H1 (cell line): ENCODE measurements around the gene EZH1. TPM values are rescaled to one million over a fixed set of nuclear protein-coding genes. Genes with fewer than 3 reads are reported as not detected.

Source experiments
- CTCF ChIA-PET: fragments of 300-600 bp; sonication (Branson Sonifier 250); formaldehyde crosslinking; loops from one replicate; lab custom pipeline; 2021; ENCODE audit not compliant: partially characterized antibody; lab: Charles Lee
- POLR2A ChIA-PET: fragments of 300-600 bp; sonication (Branson Sonifier 250); formaldehyde crosslinking; loops from one replicate; lab custom pipeline; 2021; ENCODE audit warnings: inconsistent platforms; ENCODE audit not compliant: partially characterized antibody; lab: Charles Lee
- DNase-seq, 2 experiments: peaks; one replicate each; pipeline versions ENCODE4 v3.0.0 to v3.0.0-alpha.2; 2010 to 2022; ENCODE audit warnings: low spot score in 2 of 2, low read depth in 1 of 2, mixed read lengths in 1 of 2
- FAIRE-seq: peaks from 2 replicates; lab custom pipeline; 2011; peaks lifted over from hg19 to GRCh38; lab: Jason Lieb, UNC
- H2AFZ ChIP-seq: 2 replicates; pipeline ENCODE4 v1.8.1; 2012; ENCODE audit warnings: low read length, inconsistent platforms
- H2AK5ac ChIP-seq: 2 replicates; pipeline ENCODE4 v1.6.1; 2013; ENCODE audit warnings: low read depth, low read length
- H2BK120ac ChIP-seq: replicated peaks from 2 replicates; pipeline ENCODE3; 2013; ENCODE audit warnings: low read depth, low read length, inconsistent platforms
- H2BK12ac ChIP-seq: 2 replicates; pipeline ENCODE4 v1.6.1; 2013; ENCODE audit warnings: low read depth, low read length
- H2BK15ac ChIP-seq: 2 replicates; pipeline ENCODE4 v1.6.1; 2013; ENCODE audit warnings: low read length
- H2BK20ac ChIP-seq: 2 replicates; pipeline ENCODE4 v1.6.1; 2013; ENCODE audit warnings: low read length
- H2BK5ac ChIP-seq: 2 replicates; pipeline ENCODE4 v1.6.1; 2013; ENCODE audit warnings: low read depth, low read length
- H3K14ac ChIP-seq: 2 replicates; pipeline ENCODE4 v1.6.1; 2013; ENCODE audit warnings: inconsistent platforms; ENCODE audit not compliant: insufficient read length
- H3K18ac ChIP-seq: 2 replicates; pipeline ENCODE4 v1.6.1; 2013; ENCODE audit warnings: low read length; ENCODE audit errors: extremely low read depth
- H3K23ac ChIP-seq: 2 replicates; pipeline ENCODE4 v1.6.1; 2013; ENCODE audit warnings: inconsistent platforms; ENCODE audit not compliant: insufficient read length
- H3K23me2 ChIP-seq: 2 replicates; pipeline ENCODE4 v1.6.1; 2013; ENCODE audit warnings: low read depth, low read length
- H3K27ac ChIP-seq: 2 replicates; pipeline ENCODE4 v1.6.1; 2011; ENCODE audit warnings: low read depth, low read length, inconsistent platforms
- H3K27me3 ChIP-seq, 4 experiments: replicated peaks in 1 of 4; 1 replicate in 1 of 4; 2 replicates in 3 of 4; pipeline versions ENCODE4 v1.6.1 to v1.8.1; 2011 to 2013; ENCODE audit warnings: low read length in 3 of 4, mild to moderate bottlenecking in 3 of 4, inconsistent platforms in 2 of 4, mixed read lengths in 2 of 4, moderate library complexity in 1 of 4; ENCODE audit not compliant: control insufficient read depth in 3 of 4, insufficient read depth in 3 of 4; ENCODE audit errors: extremely low read depth in 1 of 4
- H3K36me3 ChIP-seq, 4 experiments: 2 replicates each; pipeline versions ENCODE4 v1.6.1 to v1.8.1; 2011 to 2013; ENCODE audit warnings: mild to moderate bottlenecking in 4 of 4, low read length in 3 of 4, moderate library complexity in 2 of 4, control low read depth in 1 of 4, inconsistent platforms in 1 of 4; ENCODE audit not compliant: insufficient read depth in 4 of 4, control insufficient read depth in 2 of 4
- H3K4ac ChIP-seq: replicated peaks from 2 replicates; pipeline ENCODE3; 2013; ENCODE audit warnings: low read length, low read depth, mixed read lengths, inconsistent platforms; ENCODE audit not compliant: insufficient read length
- H3K4me1 ChIP-seq, 4 experiments: replicated peaks in 1 of 4; 1 replicate in 1 of 4; 2 replicates in 3 of 4; pipeline versions ENCODE4 v1.6.1 to v1.8.1; 2011 to 2013; ENCODE audit warnings: low read length in 3 of 4, inconsistent platforms in 2 of 4, mixed read lengths in 1 of 4; ENCODE audit not compliant: insufficient read depth in 4 of 4, control insufficient read depth in 3 of 4
- H3K4me2 ChIP-seq, 2 experiments: 2 replicates each; pipeline versions ENCODE4 v1.6.1 to v1.8.1; 2011 to 2013; ENCODE audit warnings: low read depth in 2 of 2, low read length in 2 of 2, control low read depth in 1 of 2, inconsistent platforms in 1 of 2, mild to moderate bottlenecking in 1 of 2; ENCODE audit not compliant: insufficient read depth in 1 of 2
- H3K4me3 ChIP-seq, 4 experiments: fragments of 200-600, 300-600 bp in 1 of 4; sonication (generic), shearing (Covaris generic), sonication (Bioruptor Twin) in 1 of 4; 2 replicates each; pipeline versions ENCODE4 v1.5.1 to v1.8.1; 2011 to 2016; ENCODE audit warnings: low read length in 4 of 4, low read depth in 3 of 4, control low read depth in 2 of 4, inconsistent platforms in 2 of 4, mild to moderate bottlenecking in 2 of 4, mixed read lengths in 1 of 4, moderate library complexity in 1 of 4; ENCODE audit not compliant: insufficient read depth in 2 of 4; ENCODE audit errors: extremely low read depth in 1 of 4
- H3K56ac ChIP-seq: replicated peaks from 2 replicates; pipeline ENCODE3; 2013; ENCODE audit warnings: low read depth, mild to moderate bottlenecking, mixed read lengths, low read length, inconsistent platforms; ENCODE audit not compliant: insufficient read length
- H3K79me1 ChIP-seq: 2 replicates; pipeline ENCODE4 v1.6.1; 2013; ENCODE audit warnings: low read depth, low read length, control low read depth
- H3K79me2 ChIP-seq, 2 experiments: 2 replicates each; pipeline versions ENCODE4 v1.6.1 to v1.8.1; 2012 to 2013; ENCODE audit warnings: low read length in 2 of 2, mild to moderate bottlenecking in 2 of 2, inconsistent platforms in 1 of 2; ENCODE audit not compliant: insufficient read depth in 2 of 2, control insufficient read depth in 1 of 2
- H3K9ac ChIP-seq, 4 experiments: replicated peaks in 1 of 4; 1 replicate in 1 of 4; 2 replicates in 3 of 4; pipeline versions ENCODE4 v1.6.1 to v1.8.1; 2011 to 2013; ENCODE audit warnings: low read depth in 3 of 4, low read length in 3 of 4, control low read depth in 2 of 4, mild to moderate bottlenecking in 2 of 4, moderate library complexity in 2 of 4, inconsistent platforms in 1 of 4; ENCODE audit errors: extremely low read depth in 1 of 4
- H3K9me3 ChIP-seq, 2 experiments: 2 replicates each; pipeline versions ENCODE4 v1.6.1 to v1.8.1; 2012 to 2013; ENCODE audit warnings: mild to moderate bottlenecking in 2 of 2, moderate library complexity in 2 of 2, control low read depth in 1 of 2, inconsistent platforms in 1 of 2, low read depth in 1 of 2, low read length in 1 of 2, mixed read lengths in 1 of 2; ENCODE audit not compliant: insufficient read depth in 2 of 2
- H4K20me1 ChIP-seq, 2 experiments: replicated peaks in 1 of 2; 2 replicates each; pipeline versions ENCODE3 to v1.8.1; 2011 to 2013; ENCODE audit warnings: inconsistent platforms in 2 of 2, low read length in 2 of 2, mild to moderate bottlenecking in 1 of 2; ENCODE audit not compliant: insufficient read depth in 2 of 2, control insufficient read depth in 1 of 2
- H4K5ac ChIP-seq: 2 replicates; pipeline ENCODE4 v1.6.1; 2013; ENCODE audit warnings: low read length, low read depth, mixed read lengths, inconsistent platforms; ENCODE audit not compliant: insufficient read length
- H4K8ac ChIP-seq: 2 replicates; pipeline ENCODE4 v1.8.0; 2013; ENCODE audit warnings: mild to moderate bottlenecking, moderate library complexity, low read length, inconsistent platforms; ENCODE audit not compliant: insufficient read depth; ENCODE audit errors: extremely low read depth
- H4K91ac ChIP-seq: replicated peaks from 2 replicates; pipeline ENCODE3; 2013; ENCODE audit warnings: low read length, mixed read lengths, inconsistent platforms; ENCODE audit not compliant: insufficient read length
- CBX8 ChIP-seq: fragments of 300-800, 300-1000 bp; sonication (generic); IDR thresholded peaks from 2 replicates; pipeline ENCODE4 v1.7.1; 2016; ENCODE audit warnings: low read depth, low read length, borderline replicate concordance
- TBP ChIP-seq: IDR thresholded peaks from 2 replicates; pipeline ENCODE4 v1.6.1; 2011; ENCODE audit warnings: low read depth, low read length, improper control_type of control experiment
- WGBS, 2 experiments: shearing (Covaris generic) in 1 of 2; methylation state at CpG; one replicate each; pipeline versions ENCODE4 v1.1.6 to v1.1.7; 2013 to 2015; ENCODE audit warnings: low lambda C conversion rate in 2 of 2, mixed read lengths in 2 of 2, inconsistent platforms in 1 of 2, low coverage in 1 of 2, missing lambda C conversion rate in 1 of 2; ENCODE audit not compliant: insufficient replicate concordance in 2 of 2, insufficient coverage in 1 of 2, insufficient read length in 1 of 2; ENCODE audit errors: extremely low coverage in 1 of 2, missing lambda C conversion rate in 1 of 2; 5-methylcytosine and 5-hydroxymethylcytosine counted together
- polyA plus RNA-seq, 7 experiments: library from polyadenylated mRNA; depleted of rRNA in 3 of 7; stranded (reverse) in 5 of 7; unstranded in 2 of 7; fragments of >200 nt in 5 of 7; fragments of 200-250 nt in 2 of 7; gene quantifications; 1 replicate in 5 of 7; 2 replicates in 1 of 7; 4 replicates in 1 of 7; pipeline versions ENCODE4 v1.2.1 to v1.2.3, GENCODE V29; 2011 to 2013; ENCODE audit warnings: missing spikeins in 2 of 7, mixed read lengths in 2 of 7
- total RNA-seq: library from RNA; stranded (reverse); fragmentation: NEBNext Ultra II Directional; extraction: Animal tissue kit (Norgen Biotek cat#: 25700); gene quantifications from 2 replicates; pipeline ENCODE4 v1.2.1, GENCODE V29; 2021
- TF ChIP-seq, protein P1 (sequence below): IDR thresholded peaks from 2 replicates; pipeline ENCODE4 v1.6.1; 2011; ENCODE audit warnings: low read depth, mild to moderate bottlenecking, low read length; ENCODE audit not compliant: insufficient read depth

EZH1 gene
- total and polyA plus RNA-seq, 2 of the 8 experiments (the other 6 are each of a cell fraction or from before 2014, with no cell fraction given) = 17.4 to 20.8 TPM

DNA sequence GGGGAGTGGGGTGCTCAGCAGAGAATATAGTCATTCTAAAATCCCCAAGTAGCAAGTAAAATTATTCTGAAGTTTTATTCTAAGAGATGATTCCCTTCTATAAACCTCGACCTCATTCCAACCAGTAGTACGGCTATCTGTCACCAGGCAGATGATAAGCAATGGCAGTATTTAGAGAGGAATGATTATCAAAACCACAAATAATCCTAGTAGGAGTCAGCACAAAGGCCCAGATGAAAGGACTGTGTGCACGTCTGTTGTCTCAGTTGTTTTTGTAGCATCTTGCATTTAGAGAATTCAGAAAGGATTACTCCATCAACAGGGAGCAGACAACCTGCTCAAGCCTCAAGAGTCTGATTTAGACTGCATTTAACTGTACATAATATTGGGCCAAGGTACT is 21.2 kb downstream of the EZH1 start:
- Histone ChIP-seq H3K4me2 (no peak overlapping the region), H2BK120ac (no peak overlapping the region), H4K5ac (no peak overlapping the region), H2BK15ac (no peak overlapping the region), H3K9ac (no peak overlapping the region), H3K23me2 (no peaks in the 10 kb centered on the region), H3K23ac (no peak overlapping the region), H3K18ac (no peak overlapping the region), H3K4me1 (no peaks in the 10 kb centered on the region), H3K9me3 (no peaks in the 10 kb centered on the region), H3K27me3 (no peaks in the 10 kb centered on the region), H4K20me1 (peaks cover 0 to 2% of the 10 kb centered on the region in 2 experiments), H2BK20ac (no peak overlapping the region), H4K8ac (no peak overlapping the region), H3K27ac (no peak overlapping the region), H3K4me3 (no peak overlapping the region), H2BK5ac (no peak overlapping the region), H2AFZ (no peak overlapping the region), H3K79me1 (no peaks in the 10 kb centered on the region), H3K14ac (no peak overlapping the region), H2AK5ac (no peak overlapping the region), H3K79me2 (no peaks in the 10 kb centered on the region), H3K36me3 (peaks cover 6 to 38% (median 16%) of the 10 kb centered on the region in 4 experiments; a peak in 7 of 8 replicates), H2BK12ac (no peak overlapping the region), H3K56ac (no peak overlapping the region), H3K4ac (no peak overlapping the region), H4K91ac (no peak overlapping the region)
- POLR2A ChIA-PET = interaction anchor here (0.9 kb wide), 1 partner anchor 110 kb away, joined by 3 read pairs; the partner anchor contains the start of gene PSME3
- WGBS, 2 experiments = 88% methylated on average over 3 of the region's 3 CpGs; no CpG with 5 or more reads in 1 of the 2 experiments
- DNase-seq = no peak
- CTCF ChIA-PET = no interaction called here
- FAIRE-seq = no peak
- TF ChIP-seq CBX8 (no peak), TBP (no peak)
- TF ChIP-seq, protein P1, sequence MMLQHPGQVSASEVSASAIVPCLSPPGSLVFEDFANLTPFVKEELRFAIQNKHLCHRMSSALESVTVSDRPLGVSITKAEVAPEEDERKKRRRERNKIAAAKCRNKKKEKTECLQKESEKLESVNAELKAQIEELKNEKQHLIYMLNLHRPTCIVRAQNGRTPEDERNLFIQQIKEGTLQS = no peak
